Measurements from ENCODE around the gene NUDT5. TPM values are rescaled to one million over a fixed set of nuclear protein-coding genes. Genes with fewer than 3 reads are reported as not detected.

The NUDT5 gene
- total and polyA plus RNA-seq, 2 of the 13 experiments (the other 11 are each of a cell fraction or from before 2014, with no cell fraction given), result 79.6 to 134 TPM

- no peak for TF ChIP-seq ZNF512B (CRISPR knock-in tag; IDR thresholded peaks at IDR 0.05; ENCODE audit: borderline replicate concordance)
- peak; percentile 57 for TF ChIP-seq ZSCAN25 (CRISPR knock-in tag; IDR thresholded peaks at IDR 0.05)
- peak; percentile 55; the same call in 1 of the 2 replicates for TF ChIP-seq SMAD9 (CRISPR knock-in tag; IDR thresholded peaks at IDR 0.05)
- peak; percentile 75; the same call in 1 of the 2 replicates for TF ChIP-seq HNF1B (CRISPR knock-in tag; IDR thresholded peaks at IDR 0.05)
- TF ChIP-seq ZNF337 (CRISPR knock-in tag; IDR thresholded peaks at IDR 0.05; ENCODE audit: borderline replicate concordance, low read depth), result no peak
- TF ChIP-seq ZBTB46 (CRISPR knock-in tag; IDR thresholded peaks at IDR 0.05; ENCODE audit: borderline replicate concordance), result no peak
- peak; percentile 80 for TF ChIP-seq YEATS2 (CRISPR knock-in tag; IDR thresholded peaks at IDR 0.05; ENCODE audit: borderline replicate concordance)
- TF ChIP-seq SNRNP70 (IDR thresholded peaks at IDR 0.05; ENCODE audit: low read depth, low read length), result no peak
- no peak for TF ChIP-seq ZBTB39 (CRISPR knock-in tag; IDR thresholded peaks at IDR 0.05)
- no peak for TF ChIP-seq DBP (CRISPR knock-in tag; IDR thresholded peaks at IDR 0.05; ENCODE audit: not compliant biosample characterization)
- no peak for TF ChIP-seq ZNF619 (CRISPR knock-in tag; IDR thresholded peaks at IDR 0.05)
- TF ChIP-seq HOXA7 (CRISPR knock-in tag; IDR thresholded peaks at IDR 0.05), result no peak
Measured at GRCh38 chr10:12195603-12196506, at the start of gene NUDT5, which contains the start of gene CDC123 (continued).

All from HepG2 (cell line).